HEK293T (cell line): ENCODE data around the gene MYH10.

ENCODE experiments used
- CTCF ChIA-PET: fragments of 350-600 bp; formaldehyde crosslinking; extraction: SDS; loops from one replicate; lab custom pipeline; 2021; ENCODE audit warnings: antibody characterized with exemption, inconsistent platforms; lab: Yijun Ruan, JAX
- POLR2A ChIA-PET: fragments of 350-600 bp; formaldehyde crosslinking; extraction: SDS; loops from one replicate; lab custom pipeline; 2020; ENCODE audit warnings: antibody characterized with exemption, inconsistent platforms; lab: Yijun Ruan, JAX
- DNase-seq: peaks from one replicate; pipeline ENCODE4 v3.0.0; 2012; ENCODE audit warnings: mixed read lengths; ENCODE audit errors: extremely low spot score
- ARNT ChIP-seq: fragments of 450-650 bp; IDR thresholded peaks from 2 replicates; pipeline ENCODE4 v1.6.1; 2017; ENCODE audit warnings: mild to moderate bottlenecking
- BHLHE40 ChIP-seq: fragments of 450-650 bp; IDR thresholded peaks from 2 replicates; pipeline ENCODE4 v1.6.1; 2016; ENCODE audit warnings: mild to moderate bottlenecking, moderate library complexity, borderline replicate concordance
- CTBP1 ChIP-seq: fragments of 450-650 bp; IDR thresholded peaks from 2 replicates; pipeline ENCODE4 v1.6.1; 2016; ENCODE audit warnings: borderline replicate concordance
- ELF4 ChIP-seq: fragments of 450-650 bp; IDR thresholded peaks from 2 replicates; pipeline ENCODE4 v1.6.1; 2017; ENCODE audit warnings: antibody characterized with exemption
- FOXA1 ChIP-seq: fragments of 450-650 bp; IDR thresholded peaks from 2 replicates; pipeline ENCODE4 v1.6.1; 2016; ENCODE audit warnings: mild to moderate bottlenecking
- FOXK2 ChIP-seq: fragments of 450-650 bp; IDR thresholded peaks from 2 replicates; pipeline ENCODE4 v1.6.1; 2016; ENCODE audit warnings: mild to moderate bottlenecking
- FOXM1 ChIP-seq: fragments of 450-650 bp; IDR thresholded peaks from 2 replicates; pipeline ENCODE4 v1.6.1; 2017; ENCODE audit warnings: mild to moderate bottlenecking, borderline replicate concordance
- HDGF ChIP-seq: fragments of 450-650 bp; IDR thresholded peaks from 2 replicates; pipeline ENCODE4 v1.6.1; 2017; ENCODE audit warnings: antibody characterized with exemption, borderline replicate concordance
- L3MBTL2 ChIP-seq: fragments of 450-650 bp; conservative IDR thresholded peaks from 2 replicates; pipeline ENCODE4 v1.6.1; 2016; ENCODE audit warnings: mild to moderate bottlenecking
- LEF1 ChIP-seq: fragments of 450-650 bp; IDR thresholded peaks from 2 replicates; pipeline ENCODE4 v1.6.1; 2017; ENCODE audit warnings: mild to moderate bottlenecking, borderline replicate concordance
- NFRKB ChIP-seq: fragments of 450-650 bp; IDR thresholded peaks from 2 replicates; pipeline ENCODE4 v1.6.1; 2016; ENCODE audit warnings: mild to moderate bottlenecking, moderate library complexity
- PKNOX1 ChIP-seq: fragments of 450-650 bp; IDR thresholded peaks from 2 replicates; pipeline ENCODE4 v1.6.1; 2016
- SP1 ChIP-seq: fragments of 450-650 bp; IDR thresholded peaks from 2 replicates; pipeline ENCODE4 v1.6.1; 2017
- SUZ12 ChIP-seq: fragments of 450-650 bp; IDR thresholded peaks from 2 replicates; pipeline ENCODE4 v1.6.1; 2016; ENCODE audit warnings: mild to moderate bottlenecking
- TARDBP ChIP-seq: fragments of 450-650 bp; IDR thresholded peaks from 2 replicates; pipeline ENCODE4 v1.6.1; 2016
- ZNF384 ChIP-seq: fragments of 450-650 bp; IDR thresholded peaks from 2 replicates; pipeline ENCODE4 v1.6.1; 2016

Gene MYH10

GRCh38 chr17:8503807-8504206 lies 126.7 kb downstream of the MYH10 start:
- ChIA-PET POLR2A (interaction anchor here (0.7 kb wide), 1 partner anchor 120 kb away, joined by 3 read pairs; no protein-coding TSS in a partner anchor), CTCF (no interaction called here)
- TF ChIP-seq HDGF, result no peak
- TF ChIP-seq NFRKB, result no peak
- no peak for TF ChIP-seq ARNT
- TF ChIP-seq TARDBP, result no peak
- TF ChIP-seq FOXK2, result no peak
- TF ChIP-seq BHLHE40, result no peak
- no peak for TF ChIP-seq CTBP1
- no peak for TF ChIP-seq SUZ12
- TF ChIP-seq FOXM1, result no peak
- no peak for TF ChIP-seq PKNOX1
- TF ChIP-seq FOXA1, result no peak
- no peak for TF ChIP-seq SP1
- TF ChIP-seq ELF4, result no peak
- TF ChIP-seq L3MBTL2, result no peak
- TF ChIP-seq ZNF384, result no peak
- DNase-seq, result no peak

- no peak for DNase-seq
- ChIA-PET CTCF (no interaction called here), POLR2A (no interaction called here)
Observed at GRCh38 chr17:8503368-8503767, 127.2 kb downstream of the MYH10 start.

DNA sequence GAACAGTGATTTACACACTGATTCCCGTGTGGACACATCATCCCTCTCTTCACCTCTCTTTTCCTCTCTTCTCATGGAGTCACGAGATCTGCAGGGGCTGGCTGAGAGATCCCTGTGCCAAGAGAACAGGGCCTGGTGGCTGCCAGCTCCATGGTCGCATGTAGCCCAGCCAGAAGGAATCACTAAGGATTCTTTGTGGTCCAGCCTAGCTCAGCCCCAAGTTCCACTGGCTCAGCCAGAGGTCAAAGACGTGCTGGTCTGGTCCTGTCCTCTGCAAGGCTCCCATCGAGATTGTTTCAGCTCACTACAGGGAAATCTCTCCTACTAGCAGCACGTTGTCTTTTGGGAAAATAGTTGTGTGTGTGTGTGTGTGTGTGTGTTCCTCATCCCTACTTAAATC lies 128.4 kb downstream of the MYH10 start:
- POLR2A ChIA-PET, result no interaction called here
- CTCF ChIA-PET, result interaction anchor here (0.6 kb wide), 1 partner anchor 95 kb away, joined by 3 read pairs; no protein-coding TSS in a partner anchor
- TF ChIP-seq FOXK2 (no peak), LEF1 (no peak), SP1 (no peak), CTBP1 (no peak), FOXM1 (no peak), L3MBTL2 (no peak), BHLHE40 (no peak), FOXA1 (no peak), PKNOX1 (no peak), ARNT (no peak), SUZ12 (no peak), ELF4 (no peak), ZNF384 (no peak), HDGF (no peak)
- DNase-seq, result no peak

More at GRCh38 chr17:8503368-8503767, 127.2 kb downstream of the MYH10 start:
- no peak for TF ChIP-seq FOXA1
- TF ChIP-seq NFRKB, result no peak
- no peak for TF ChIP-seq ARNT
- TF ChIP-seq ZNF384, result no peak
- TF ChIP-seq SUZ12, result no peak
- TF ChIP-seq SP1, result no peak
- TF ChIP-seq L3MBTL2, result no peak
- no peak for TF ChIP-seq FOXK2
- no peak for TF ChIP-seq FOXM1
- TF ChIP-seq TARDBP, result no peak
- no peak for TF ChIP-seq HDGF

DNA sequence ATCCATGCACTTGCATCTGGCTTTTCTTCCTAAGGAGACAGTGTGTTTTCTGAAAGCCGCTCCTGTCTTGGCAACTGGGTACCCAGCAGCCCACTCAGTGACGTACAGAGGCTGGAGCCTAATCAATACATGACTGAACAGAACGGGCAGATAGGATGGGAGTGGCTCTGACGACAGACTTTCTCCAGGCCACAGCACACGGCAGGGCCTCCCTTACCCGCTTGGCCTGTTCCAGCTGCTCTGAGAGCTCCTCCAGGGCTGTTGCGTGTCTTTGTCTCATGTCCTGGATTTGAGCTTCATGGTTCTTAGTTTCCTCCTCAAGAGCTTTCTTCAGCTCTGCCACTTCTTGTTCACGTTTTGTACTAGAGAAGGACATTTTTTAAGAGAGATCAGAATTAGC lies 129.9 kb downstream of the MYH10 start:
- no peak for DNase-seq
- POLR2A ChIA-PET, result no interaction called here
- CTCF ChIA-PET, result no interaction called here
- TF ChIP-seq BHLHE40 (no peak), SP1 (no peak), SUZ12 (no peak), NFRKB (no peak), ARNT (no peak), L3MBTL2 (no peak), ELF4 (no peak), FOXM1 (no peak), TARDBP (no peak), PKNOX1 (no peak), HDGF (no peak), LEF1 (no peak)

DNA sequence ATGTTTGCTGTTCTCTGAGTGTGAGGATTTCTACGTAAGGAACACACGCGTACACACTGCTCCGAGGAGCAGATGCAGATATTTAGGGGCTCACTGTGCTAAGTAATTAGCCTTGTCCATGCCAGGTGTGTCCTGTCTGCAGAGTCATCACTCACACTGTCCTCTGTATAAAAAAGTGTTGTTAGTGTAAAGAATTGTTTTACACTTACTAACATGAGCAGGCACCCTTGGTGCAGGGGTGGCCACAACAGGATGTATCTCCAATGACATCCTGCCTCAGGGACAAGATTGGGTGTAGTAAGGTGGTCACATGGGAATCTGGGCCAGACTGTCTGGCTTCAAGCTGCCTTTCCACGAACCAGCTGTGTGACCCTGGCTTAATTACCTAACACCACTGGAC lies 130.9 kb downstream of the MYH10 start:
- no peak for DNase-seq
- no peak for TF ChIP-seq BHLHE40
- TF ChIP-seq HDGF, result no peak
- no peak for TF ChIP-seq FOXA1
- ChIA-PET POLR2A (no interaction called here), CTCF (no interaction called here)

GRCh38 chr17:8499171-8499570 lies 131.4 kb downstream of the MYH10 start:
- TF ChIP-seq FOXM1 (no peak), HDGF (no peak), SP1 (no peak), FOXK2 (no peak), SUZ12 (no peak), PKNOX1 (no peak), ELF4 (no peak), FOXA1 (no peak), L3MBTL2 (no peak), TARDBP (no peak), BHLHE40 (no peak), LEF1 (no peak), CTBP1 (no peak), ZNF384 (no peak), NFRKB (no peak), ARNT (no peak)
- ChIA-PET CTCF (no interaction called here), POLR2A (no interaction called here)
- no peak for DNase-seq
